Skeletal muscle tissue (tissue), 4 donors: ENCODE results near the gene MELTF. TPM values are rescaled to one million over a fixed set of nuclear protein-coding genes. Genes with fewer than 3 reads are reported as not detected.
"Not testable (repeated sequence)": the region's sequence is repeated elsewhere in the genome, so short reads cannot be mapped to it uniquely, and the experiment has no call there.

ENCODE experiments used
- H3K27ac ChIP-seq: one replicate; pipeline ENCODE4 v1.7.0; 2013; ENCODE audit warnings: mild to moderate bottlenecking, low read depth, low read length, inconsistent platforms
- H3K27me3 ChIP-seq, 3 donors: one replicate each; pipeline ENCODE4 v1.7.0; 2013; ENCODE audit warnings: low read length in 3 of 3; ENCODE audit not compliant: control insufficient read depth in 3 of 3, insufficient read depth in 3 of 3
- H3K36me3 ChIP-seq, 3 donors: one replicate each; pipeline ENCODE4 v1.7.0; 2013; ENCODE audit warnings: low read length in 3 of 3; ENCODE audit not compliant: control insufficient read depth in 3 of 3, insufficient read depth in 3 of 3
- H3K4me1 ChIP-seq, 3 donors: one replicate each; pipeline ENCODE4 v1.7.0; 2013; ENCODE audit warnings: low read length in 3 of 3, mild to moderate bottlenecking in 3 of 3; ENCODE audit not compliant: control insufficient read depth in 3 of 3, insufficient read depth in 3 of 3
- H3K4me3 ChIP-seq, 3 donors: one replicate each; pipeline ENCODE4 v1.7.0; 2013; ENCODE audit warnings: low read length in 3 of 3
- H3K9ac ChIP-seq, 3 donors: one replicate each; pipeline ENCODE4 v1.7.0; 2013; ENCODE audit warnings: low read length in 3 of 3, mild to moderate bottlenecking in 3 of 3, moderate library complexity in 2 of 3, low read depth in 1 of 3
- H3K9me3 ChIP-seq, 3 donors: one replicate each; pipeline ENCODE4 v1.7.0; 2013; ENCODE audit warnings: low read length in 3 of 3; ENCODE audit not compliant: control insufficient read depth in 3 of 3
- total RNA-seq: library from RNA; depleted of rRNA; stranded (reverse); fragments of >200 nt; gene quantifications from one replicate; pipeline ENCODE4 v1.2.3, GENCODE V29; 2014
- donor health status: Osteomylitis.

MELTF gene
- total RNA-seq, 1 donor from 2014 or later = 8.9 TPM

- no peaks in the 10 kb centered on the region for H3K9me3 ChIP-seq
- peaks cover 0 to 4% (median under 1%) of the 10 kb centered on the region in 3 donors for H3K36me3 ChIP-seq
- H3K27ac ChIP-seq = no peak overlapping the region
- H3K4me3 ChIP-seq = no peak overlapping the region
- peaks cover 9 to 22% (median 20%) of the 10 kb centered on the region in 3 donors for H3K27me3 ChIP-seq
- H3K4me1 ChIP-seq = no peaks in the 10 kb centered on the region
- H3K9ac ChIP-seq = peak overlapping the region in 1 of 3 donors; percentile 8
These were observed 9.3 kb upstream of the MELTF start for GRCh38 chr3:197038679-197039462.

DNA sequence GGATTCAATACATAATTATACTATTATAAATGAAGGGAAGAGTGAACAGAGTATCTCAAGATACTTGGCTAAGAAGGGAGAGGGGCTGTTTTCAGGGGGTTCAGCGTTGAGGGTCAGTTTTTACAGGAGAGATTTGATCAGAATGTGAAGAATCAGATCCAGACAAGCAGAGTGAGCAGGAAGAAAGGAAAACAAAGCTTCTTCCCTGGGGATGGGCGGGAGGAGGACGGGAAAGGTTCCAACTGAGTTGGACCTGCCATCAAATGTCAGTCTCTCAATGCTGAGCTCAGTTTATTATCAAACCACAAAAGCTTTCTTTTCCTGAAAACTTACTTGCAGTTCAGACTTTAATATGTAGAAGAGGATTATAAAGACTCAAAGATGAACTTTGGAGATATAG, 6.0 kb upstream of the MELTF start:
- Histone ChIP-seq H3K27ac (no peak overlapping the region), H3K4me1 (peaks cover 8 to 12% (median 8%) of the 10 kb centered on the region in 3 donors), H3K36me3 (no peaks in the 10 kb centered on the region), H3K4me3 (no peak overlapping the region), H3K9ac (no peak overlapping the region), H3K9me3 (no peaks in the 10 kb centered on the region), H3K27me3 (peaks cover 12 to 28% (median 24%) of the 10 kb centered on the region in 3 donors)

DNA sequence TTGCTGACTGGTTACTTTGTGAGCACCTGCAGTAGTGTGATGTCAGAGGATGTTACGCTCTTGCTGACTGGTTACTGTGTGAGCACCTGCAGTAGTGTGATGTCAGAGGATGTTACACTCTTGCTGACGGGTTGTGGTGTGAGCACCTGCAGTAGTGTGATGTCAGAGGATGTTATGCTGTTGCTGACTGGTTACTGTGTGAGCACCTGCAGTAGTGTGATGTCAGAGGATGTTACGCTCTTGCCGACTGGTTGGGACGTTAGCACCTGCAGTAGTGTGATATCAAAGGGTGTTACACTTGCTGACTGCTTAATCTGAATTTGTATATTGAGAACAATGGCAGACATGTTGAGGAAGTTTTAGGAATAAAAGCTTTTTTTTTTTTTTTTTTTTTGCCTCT, 5.2 kb upstream of the MELTF start:
- H3K4me3 ChIP-seq = not testable (repeated sequence)

GRCh38 chr3:197033764-197034163, 4.1 kb upstream of the MELTF start:
- H3K4me3 ChIP-seq, H3K27ac ChIP-seq: not testable (repeated sequence)

More for the DNA sequence above, 5.2 kb upstream of the MELTF start:
- H3K9me3 ChIP-seq, H3K27ac ChIP-seq, H3K36me3 ChIP-seq, H3K9ac ChIP-seq: not testable (repeated sequence)
- peaks cover 8 to 15% (median 8%) of the 10 kb centered on the region in 3 donors for H3K4me1 ChIP-seq
- H3K27me3 ChIP-seq = peaks cover 14 to 30% (median 30%) of the 10 kb centered on the region in 3 donors

GRCh38 chr3:197031315-197032285, 2.0 kb upstream of the MELTF start:
- Histone ChIP-seq H3K27ac (peak overlapping the region; percentile 15), H3K36me3 (no peaks in the 10 kb centered on the region), H3K9me3 (no peaks in the 10 kb centered on the region), H3K27me3 (peaks cover 14 to 36% (median 31%) of the 10 kb centered on the region in 3 donors), H3K4me1 (peaks cover 8 to 15% (median 8%) of the 10 kb centered on the region in 3 donors), H3K4me3 (no peak overlapping the region), H3K9ac (no peak overlapping the region)

More at GRCh38 chr3:197033764-197034163, 4.1 kb upstream of the MELTF start:
- Histone ChIP-seq H3K27me3 (peaks cover 15 to 39% (median 35%) of the 10 kb centered on the region in 3 donors), H3K4me1 (peaks cover 8 to 15% (median 8%) of the 10 kb centered on the region in 3 donors)
- H3K9ac ChIP-seq, H3K36me3 ChIP-seq, H3K9me3 ChIP-seq: not testable (repeated sequence)

DNA sequence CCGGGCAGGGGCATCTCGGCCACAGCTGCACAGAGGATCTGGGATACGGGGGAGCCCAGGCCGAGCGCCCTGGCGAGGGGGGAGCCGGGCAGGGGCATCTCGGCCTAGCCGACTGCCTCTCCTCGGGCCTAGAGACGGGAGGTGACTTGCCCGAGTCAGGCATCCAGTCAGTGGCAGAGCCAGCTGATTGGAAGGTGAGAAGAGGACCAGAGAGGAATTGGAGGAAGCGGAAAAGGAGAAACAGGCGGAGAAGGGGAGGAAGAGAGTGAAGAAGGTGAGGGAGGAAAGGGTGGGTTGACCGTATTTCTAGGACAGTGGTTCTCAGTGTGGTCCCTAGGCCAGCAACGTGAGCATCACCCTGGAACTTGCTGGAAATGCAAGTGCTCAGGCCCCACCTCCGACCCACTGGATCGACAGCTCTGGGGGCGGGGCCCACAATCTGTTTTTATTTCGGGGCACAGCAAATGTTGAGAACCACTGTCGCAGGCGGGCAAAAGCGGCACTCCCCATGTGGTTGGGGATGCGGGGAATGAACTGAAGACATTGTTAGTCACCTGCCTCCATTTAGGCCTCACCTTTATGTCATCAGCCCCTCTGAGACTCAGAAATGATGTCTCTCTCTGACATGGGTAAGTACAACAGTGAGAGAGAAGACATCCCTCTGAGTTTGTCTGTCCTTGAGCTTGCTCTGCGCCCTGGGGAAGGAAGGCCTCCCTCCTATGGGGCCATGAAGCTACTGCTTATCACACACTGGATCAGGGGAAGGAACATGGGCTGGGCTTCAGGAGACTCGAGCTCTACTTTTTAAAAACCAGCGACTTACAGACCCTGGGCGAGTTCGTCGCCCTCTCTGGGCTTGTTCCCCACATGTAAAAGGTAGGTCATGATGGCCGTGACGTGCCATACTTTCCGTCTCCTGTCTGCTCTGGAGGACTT, 1.0 kb upstream of the MELTF start:
- Histone ChIP-seq H3K9ac (peak overlapping the region in 1 of 3 donors; percentile 16), H3K36me3 (no peaks in the 10 kb centered on the region), H3K4me1 (peaks cover 8 to 15% (median 8%) of the 10 kb centered on the region in 3 donors), H3K27me3 (peaks cover 11 to 31% (median 26%) of the 10 kb centered on the region in 3 donors), H3K9me3 (no peaks in the 10 kb centered on the region), H3K27ac (peak overlapping the region; percentile 15), H3K4me3 (no peak overlapping the region)

GRCh38 chr3:197028728-197029510, 698 bp downstream of the MELTF start:
- H3K4me1 ChIP-seq = peaks cover 8 to 15% (median 8%) of the 10 kb centered on the region in 3 donors
- H3K4me3 ChIP-seq = peak overlapping the region in 1 of 3 donors; percentile 45
- H3K27ac ChIP-seq = no peak overlapping the region
- H3K9ac ChIP-seq = peak overlapping the region in 1 of 3 donors; percentile 40
- H3K36me3 ChIP-seq = no peaks in the 10 kb centered on the region
- no peaks in the 10 kb centered on the region for H3K9me3 ChIP-seq
- H3K27me3 ChIP-seq = peaks cover 18 to 31% (median 22%) of the 10 kb centered on the region in 3 donors

DNA sequence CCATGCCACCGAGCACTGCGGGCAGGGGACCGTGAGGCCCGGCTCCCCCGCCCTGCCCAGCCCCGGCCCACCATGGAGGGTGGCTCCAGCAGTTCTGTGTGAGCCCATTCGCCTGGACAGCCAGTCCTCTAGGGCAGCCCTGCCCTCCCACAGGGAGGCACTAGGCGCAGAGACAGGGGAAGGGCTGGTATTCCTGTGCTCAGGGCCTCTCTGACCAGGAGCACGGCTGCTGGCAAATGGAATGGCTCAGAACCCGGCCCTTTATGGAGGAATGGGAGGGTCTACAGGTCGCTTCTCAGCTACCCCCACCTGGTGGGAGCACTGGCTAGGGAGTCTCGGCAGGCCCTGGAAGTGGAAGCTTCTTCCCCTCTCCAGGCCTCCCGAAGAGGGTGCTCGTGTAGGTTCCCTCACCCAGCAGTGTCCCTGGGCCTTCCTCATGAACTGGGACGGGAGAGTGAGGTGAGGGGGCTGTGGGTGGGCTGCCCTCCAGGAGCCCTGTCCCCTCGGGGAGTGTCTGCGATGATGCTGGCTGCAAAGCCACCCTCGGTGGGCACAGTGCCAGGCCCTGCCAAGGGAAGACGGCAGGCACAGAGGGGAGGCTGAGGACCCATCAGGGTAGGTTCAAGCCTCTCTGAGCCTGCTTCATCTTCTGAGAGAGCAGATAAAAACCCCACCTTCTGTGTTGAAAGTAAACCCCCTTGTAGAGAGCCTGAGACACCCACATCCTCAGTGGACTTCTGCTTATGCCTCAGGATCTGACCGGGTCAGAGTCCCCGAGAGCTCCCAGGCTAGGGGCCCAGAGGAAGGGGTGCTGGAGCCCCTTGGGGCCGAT, 1.5 kb downstream of the MELTF start:
- Histone ChIP-seq H3K27ac (no peak overlapping the region), H3K9ac (no peak overlapping the region), H3K27me3 (peaks cover 22 to 36% (median 26%) of the 10 kb centered on the region in 3 donors), H3K4me3 (no peak overlapping the region), H3K36me3 (no peaks in the 10 kb centered on the region), H3K9me3 (no peaks in the 10 kb centered on the region), H3K4me1 (peaks cover 8 to 15% (median 12%) of the 10 kb centered on the region in 3 donors)
